ENCODE results near the gene SLC17A3.

Gene SLC17A3

DNA sequence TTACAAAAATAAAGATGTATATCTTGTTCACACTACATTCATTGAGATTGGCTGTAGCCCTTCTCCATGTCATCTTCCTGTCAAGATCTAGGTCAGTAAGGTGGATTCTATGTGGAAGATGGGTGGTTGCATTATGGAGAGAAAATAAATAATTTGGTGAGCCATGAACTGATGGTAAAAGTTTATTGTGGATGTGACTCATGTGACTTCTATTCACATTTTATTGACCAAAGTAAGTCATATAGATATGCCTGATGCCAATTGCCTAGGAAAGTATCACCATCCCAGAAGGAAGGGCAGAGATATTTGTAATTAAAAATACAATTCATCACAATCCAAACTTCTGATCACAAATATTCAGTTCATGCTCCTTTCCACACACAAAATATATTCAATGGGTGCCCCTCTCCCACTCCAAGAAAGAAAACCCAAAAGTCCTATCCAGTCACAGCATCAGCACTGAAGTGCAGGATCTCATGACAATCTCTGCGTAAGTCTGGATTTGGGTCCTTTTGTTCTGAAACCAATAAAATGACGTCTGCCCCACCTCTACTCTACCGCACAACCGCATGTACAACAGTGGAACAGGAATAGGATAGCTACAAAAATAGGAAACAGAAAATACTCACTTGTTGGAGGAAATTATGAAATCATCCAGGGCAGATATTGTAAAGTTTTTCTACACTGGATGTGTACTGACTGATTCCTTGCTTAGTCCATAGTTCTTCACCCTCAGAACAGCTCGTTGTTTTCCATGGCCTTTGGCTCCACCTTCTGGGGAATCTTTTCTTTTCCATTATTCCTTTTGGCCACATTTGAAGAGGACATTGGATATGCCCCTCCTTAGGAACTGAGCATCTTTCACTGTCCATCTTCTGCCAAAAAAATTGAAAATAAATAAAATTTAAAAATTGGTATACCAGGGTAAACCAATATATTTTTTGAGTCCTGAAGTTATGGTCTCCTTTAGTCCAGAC, 16.1 kb upstream of the SLC17A3 start:
- no peak for DNase-seq (ENCODE audit: low read depth, low spot score)

DNA sequence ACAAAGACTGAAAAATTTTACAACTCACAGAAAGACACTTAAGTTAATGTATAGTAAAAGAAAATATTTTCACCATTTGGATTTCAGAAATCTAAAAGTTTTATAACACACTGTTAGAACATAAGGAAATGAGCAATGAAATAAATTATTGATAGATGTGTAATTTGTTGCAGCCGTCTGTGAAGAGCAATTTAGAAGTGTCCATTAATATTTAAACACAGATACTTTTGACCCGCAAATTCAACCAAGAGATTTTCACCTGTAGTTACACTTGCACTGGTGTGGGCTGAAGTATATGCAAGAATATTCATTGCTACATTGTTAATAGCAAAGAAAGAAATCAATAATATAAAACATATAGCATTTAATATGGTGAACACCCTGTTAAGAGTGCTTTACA, 14.6 kb upstream of the SLC17A3 start:
- no peak for DNase-seq (ENCODE audit: low read depth, low spot score)

DNA sequence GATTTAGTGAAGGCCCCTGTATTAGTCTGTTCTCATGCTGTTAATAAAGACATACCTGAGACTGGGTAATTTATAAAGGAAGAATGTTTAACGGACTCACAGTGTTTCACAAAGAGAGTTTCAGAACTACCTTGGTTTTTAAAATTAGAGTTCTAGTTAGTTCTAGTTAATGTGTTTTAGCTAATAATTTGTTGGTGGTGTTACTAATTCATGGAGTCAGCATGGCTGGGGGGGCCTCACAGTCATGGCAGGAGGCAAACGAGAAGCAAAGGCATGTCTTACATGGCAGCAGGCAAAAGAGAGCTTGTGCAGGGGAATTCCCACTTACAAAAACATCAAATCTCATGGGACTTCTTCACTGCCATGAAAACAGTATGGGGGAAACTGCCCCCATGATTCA, 12.0 kb upstream of the SLC17A3 start:
- no peak for DNase-seq (ENCODE audit: low read depth, low spot score)

DNA sequence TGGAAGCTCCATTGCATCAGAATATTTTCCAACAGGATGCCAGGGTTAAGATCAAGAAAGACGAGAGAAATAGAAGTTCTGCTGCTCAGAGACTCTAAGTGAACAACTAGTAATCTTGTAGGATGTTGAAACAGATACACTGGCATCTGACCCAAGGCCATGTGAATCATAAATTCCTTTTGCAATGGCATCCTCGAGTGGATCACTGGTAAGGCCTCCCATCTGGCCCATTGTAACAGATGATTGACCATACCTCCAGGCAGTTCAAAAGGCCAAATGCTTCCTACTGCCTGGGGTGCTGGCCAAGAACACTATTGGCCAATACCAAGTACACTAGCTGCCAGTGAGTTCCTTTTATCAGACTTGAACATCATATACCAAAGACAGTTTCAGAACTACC, 9.9 kb upstream of the SLC17A3 start:
- no peak for DNase-seq (ENCODE audit: low read depth, low spot score)

DNA sequence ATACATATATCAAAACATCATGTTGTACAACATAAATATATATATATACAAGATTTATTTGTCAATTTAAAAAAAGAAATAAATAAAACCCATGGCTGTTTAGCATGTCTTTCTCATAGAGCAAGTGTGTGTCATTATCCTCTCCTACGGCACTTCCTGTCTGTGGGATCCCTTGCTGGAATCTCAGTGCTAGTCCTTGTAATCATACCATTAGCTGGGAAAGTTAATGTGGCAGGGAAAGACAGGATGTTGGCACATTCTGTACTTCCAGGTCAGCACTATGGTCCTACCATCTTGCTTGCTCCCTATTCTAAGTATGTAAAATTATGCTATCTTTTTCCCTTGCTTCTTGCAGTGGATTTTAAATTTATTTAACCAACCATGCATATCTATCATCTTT, 9.5 kb upstream of the SLC17A3 start:
- no peak for DNase-seq (ENCODE audit: low read depth, low spot score)

DNA sequence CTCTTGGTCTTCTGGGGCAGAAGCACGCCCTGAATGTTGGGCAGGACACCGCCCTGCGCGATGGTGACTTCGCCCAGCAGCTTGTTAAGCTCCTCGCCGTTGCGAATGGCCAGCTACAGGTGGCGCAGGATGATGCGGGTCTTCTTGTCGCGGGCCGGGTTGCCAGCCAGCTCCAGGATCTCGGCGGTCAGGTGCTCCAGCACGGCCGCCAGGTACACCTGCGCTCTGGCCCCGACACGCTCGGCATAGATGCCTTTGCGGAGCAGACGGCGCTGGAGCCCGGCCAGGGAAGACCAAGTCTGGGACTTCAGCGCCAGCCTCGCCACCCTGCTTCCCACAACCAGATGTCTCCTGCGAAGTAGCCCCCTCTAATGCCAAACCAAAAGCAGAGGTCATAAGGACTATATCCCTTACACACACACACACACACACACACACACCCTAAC, 8.0 kb upstream of the SLC17A3 start:
- DNase-seq (ENCODE audit: low read depth, low spot score), result no peak

DNA sequence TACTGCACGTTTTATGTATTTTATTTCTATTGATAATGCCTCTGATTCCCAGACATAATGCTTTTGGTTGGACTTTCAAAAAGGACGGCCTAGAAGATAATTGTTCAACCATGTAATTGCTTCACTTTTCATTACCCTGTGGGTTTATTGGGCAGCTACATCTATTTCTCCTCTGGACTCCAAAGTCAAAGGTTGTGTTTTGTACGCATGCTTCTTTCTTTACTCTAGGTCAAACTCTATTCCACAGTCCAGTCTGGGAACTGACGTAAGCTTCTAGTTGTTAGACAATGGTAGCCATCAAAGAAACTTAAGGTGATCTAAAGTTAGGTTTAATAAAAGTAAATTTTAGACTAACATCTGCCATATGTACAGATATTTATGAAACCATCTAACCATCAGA, 6.6 kb upstream of the SLC17A3 start:
- DNase-seq (ENCODE audit: low read depth, low spot score), result no peak

DNA sequence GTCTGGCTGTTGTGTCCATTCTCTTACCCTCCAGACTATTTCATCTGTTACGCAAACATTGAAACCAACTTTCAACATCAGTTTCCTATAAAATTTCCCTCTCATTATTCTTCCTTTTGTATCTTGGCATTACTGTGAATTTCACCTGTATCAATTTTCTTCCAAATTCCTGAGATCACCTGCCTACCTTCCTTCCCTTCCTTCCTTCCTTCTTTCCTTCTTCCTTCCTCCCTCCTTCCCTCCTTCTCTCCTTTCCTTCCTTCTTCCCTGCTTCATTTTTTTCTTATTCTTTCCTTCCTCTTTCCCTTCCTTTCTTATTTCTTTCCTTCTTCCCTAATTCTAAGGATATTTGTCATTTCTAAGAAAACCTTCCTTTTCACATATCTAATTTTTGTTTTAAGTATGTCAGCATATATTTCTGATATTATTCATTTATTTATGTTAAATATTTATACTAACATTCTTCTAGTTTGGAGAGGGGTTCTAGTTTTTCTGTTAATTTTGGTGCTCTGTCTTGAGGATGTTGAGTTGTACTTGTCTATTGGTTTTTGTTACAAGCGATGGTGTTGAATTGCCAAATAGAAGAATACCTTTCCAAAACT, 4.8 kb upstream of the SLC17A3 start:
- DNase-seq (ENCODE audit: low read depth, low spot score), result no peak

DNA sequence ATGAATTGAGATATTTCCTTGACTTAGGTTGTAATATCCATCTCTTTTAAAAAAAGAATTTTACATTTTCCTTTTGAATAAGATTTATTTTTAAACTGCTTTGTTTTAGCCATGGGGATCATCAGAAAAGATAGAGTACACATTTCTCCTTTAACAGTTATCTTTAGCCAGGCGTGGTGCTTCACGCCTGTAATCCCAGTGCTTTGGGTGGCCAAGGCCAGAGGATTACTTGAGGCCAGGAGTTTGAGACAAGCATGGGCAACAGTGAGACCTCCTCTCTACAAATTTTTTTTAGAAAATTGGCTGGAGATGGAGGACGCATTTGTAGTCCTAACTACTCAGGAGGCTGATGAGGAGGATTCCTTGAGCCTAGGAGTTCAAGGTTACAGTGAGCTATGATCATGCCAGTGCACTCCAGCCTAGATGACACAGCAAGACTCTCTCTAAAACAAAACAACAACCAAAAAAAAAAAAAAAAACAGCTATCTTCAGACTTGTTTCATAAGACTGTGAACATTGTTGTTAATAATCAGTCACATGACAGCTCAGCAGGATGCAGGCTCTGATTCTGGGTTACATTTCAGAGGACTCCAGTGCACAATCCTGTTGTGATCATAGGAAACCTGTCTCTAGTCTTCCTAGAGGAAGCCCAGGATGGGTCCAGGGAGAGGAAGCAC, 2.0 kb upstream of the SLC17A3 start:
- no peak for DNase-seq (ENCODE audit: low read depth, low spot score)

DNA sequence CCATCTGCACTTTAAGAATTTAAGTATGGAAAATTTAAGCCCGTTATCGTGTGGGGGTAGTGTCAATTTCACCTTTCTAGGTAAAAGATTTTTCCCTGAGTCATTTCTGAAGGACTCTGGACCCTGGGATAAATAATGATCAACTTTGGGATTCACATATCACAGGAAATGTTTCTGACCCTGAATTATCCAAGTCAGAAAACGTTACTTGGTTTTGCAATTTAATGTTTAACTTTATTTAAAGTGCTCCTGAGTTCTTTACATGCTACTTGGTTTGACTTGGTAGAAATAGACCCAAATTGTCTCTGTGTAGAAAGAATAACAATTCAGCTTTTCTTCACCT, 1.5 kb upstream of the SLC17A3 start:
- DNase-seq (ENCODE audit: low read depth, low spot score), result no peak

DNA sequence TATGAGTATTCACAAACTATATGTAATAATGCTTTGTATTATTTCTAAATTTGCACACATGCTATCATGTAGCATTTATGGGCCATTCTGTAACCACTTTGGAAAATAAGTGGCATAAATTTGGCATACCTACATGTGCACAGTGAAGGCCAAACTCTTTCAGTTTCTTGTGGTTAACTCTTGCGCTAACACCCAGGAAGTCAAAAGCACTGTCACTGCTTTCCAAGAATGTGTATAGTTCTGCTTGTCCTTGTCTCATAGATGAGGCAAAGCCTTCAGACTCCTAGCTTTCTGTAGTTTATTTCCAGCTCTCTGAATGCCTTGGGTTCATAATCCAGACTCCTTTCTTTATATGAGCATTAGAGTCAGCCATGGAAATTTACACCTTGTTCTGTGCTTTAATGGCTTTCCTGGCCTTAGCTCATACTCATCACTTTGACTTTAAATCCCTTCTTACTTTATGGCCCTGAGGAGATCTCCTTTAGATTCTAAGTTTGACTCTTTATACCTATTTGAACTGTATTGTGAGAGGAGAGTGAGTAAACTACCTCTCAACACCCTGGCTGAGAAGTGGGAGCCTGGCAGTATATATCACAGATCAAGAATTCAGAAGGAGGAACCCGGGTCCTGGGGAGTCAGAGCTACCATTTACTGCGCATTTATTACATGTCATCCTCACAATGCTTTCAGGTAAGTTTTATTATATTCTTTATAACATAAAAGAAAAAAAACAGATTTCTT, 949 bp upstream of the SLC17A3 start:
- no peak for DNase-seq (ENCODE audit: low read depth, low spot score)

DNA sequence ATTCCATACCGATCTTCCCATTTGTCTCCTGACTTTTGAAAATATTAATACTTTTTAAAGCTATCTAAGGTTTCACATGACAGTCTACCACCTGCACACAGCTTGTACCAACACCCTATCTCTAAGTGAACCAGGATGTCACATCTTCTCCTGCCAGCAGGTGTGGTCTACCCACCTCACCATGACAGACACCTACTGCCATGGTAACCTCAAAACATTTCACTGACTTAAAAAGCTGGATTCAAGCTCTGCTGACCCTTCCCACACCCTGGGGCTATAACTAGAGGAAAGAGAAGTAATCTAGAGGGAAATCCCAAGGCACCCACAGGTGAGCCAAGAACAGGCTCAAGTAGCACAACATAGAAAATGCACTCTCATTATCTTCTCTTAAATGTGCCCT, 1.2 kb downstream of the SLC17A3 start:
- no peak for DNase-seq (ENCODE audit: low read depth, low spot score)

DNA sequence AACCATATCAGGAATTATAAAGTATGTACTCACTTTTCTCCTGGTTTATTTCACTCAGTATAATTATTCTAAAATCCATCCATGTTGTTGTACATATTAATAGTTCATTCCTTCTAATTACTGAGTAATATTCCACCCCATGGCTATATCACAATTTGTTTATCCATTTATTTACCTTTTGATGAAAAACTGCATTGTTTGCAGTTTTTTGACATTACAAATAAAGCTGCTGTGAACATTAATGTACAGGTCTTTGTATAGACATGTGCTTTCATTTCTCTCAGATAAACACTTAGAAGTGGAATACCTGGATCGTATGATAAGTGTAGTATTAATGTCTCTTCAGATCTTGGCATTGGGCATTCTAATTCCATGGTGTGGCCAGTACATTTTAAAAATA, 4.2 kb downstream of the SLC17A3 start:
- DNase-seq (ENCODE audit: low read depth, low spot score), result no peak

DNA sequence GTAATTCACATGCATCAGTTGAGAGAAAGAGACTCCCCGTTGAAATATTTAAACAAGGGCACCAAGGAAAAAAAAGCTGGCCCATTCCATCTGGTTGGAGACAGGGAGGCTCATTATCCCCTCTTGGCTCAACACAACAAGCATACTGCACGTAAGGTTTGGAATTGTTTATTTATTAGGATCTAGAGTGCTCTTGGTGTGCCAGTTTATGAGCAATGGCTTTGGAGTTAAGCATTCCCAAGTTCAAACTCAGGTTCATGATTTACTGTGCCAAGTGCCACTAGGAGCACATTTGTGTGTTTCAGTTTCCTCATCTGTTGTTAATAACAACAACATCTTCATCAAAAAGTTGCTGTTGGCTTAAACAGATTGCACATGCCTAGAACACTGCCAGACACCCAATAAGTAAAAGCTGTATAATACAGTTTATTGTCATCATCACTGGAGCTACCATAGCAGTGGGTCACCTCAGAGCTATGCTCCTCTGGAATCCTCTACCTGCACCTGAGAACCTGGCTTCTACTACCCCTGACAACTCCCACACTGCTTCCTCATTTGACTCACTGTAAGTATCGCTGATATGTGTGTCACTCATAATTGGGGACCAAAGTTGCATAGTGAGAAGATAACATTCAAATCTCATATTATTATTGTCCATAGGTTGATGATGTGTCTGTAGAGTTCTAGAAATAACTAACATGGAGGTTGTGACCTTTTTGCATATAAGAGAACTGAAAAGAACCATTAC, 5.4 kb downstream of the SLC17A3 start:
- DNase-seq (ENCODE audit: low read depth, low spot score), result no peak

DNA sequence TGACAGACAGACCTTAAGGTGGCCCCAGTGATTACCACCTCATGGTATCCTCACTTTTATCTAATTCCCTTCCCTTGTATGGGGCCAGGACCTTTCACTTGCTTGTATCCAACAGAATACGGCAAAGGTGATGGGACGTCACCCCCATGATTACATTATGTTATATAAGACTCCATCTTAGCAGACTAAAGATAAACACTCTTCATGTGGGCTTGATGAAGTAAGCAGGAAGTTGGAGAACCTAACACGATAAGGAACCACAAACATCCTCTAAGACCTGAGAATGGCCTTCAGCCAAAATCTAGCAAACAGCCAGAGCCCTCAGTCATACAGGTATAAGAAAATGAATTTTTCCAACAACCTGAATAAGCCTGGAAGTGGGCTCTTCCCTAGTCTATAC, 8.0 kb downstream of the SLC17A3 start:
- no peak for DNase-seq (ENCODE audit: low read depth, low spot score)

DNA sequence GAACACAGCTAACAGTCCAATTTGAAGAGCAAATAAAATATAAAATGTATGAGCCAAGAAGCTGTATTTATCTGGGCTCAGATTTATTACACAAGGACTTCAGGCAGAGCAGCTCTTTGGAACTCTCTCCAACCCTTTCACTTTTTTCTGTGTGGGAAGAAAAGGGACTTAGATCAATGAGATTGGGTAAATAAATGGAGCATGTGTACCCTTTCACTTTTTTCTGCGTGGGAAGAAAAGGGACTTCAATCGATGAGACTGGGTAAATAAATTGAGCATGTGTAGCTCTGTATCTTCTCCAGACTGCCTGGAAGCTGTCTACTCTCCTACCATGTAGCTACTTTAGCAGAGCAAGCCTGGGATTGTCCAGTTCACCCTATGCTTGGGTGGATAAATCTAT, 10.7 kb downstream of the SLC17A3 start:
- no peak for DNase-seq (ENCODE audit: low read depth, low spot score)

DNA sequence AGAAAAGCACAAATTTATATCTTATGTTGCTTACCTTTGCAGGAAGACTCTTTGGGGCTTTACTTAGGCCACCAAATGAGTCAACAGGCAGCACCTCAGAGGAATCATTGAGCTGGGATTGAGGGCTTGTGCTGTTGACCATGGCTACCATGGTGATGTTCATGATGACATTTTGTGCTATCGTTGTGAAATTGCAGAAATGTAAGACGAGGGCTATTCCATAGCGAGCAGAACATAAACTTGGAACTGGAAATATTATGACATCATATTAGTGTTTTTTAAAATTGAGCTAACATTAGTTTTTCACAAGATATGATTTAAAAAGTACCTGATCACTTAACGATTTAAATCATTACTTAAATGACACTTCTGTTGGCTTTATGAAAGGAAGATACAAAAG, 11.8 kb downstream of the SLC17A3 start:
- DNase-seq (ENCODE audit: low read depth, low spot score), result no peak

DNA sequence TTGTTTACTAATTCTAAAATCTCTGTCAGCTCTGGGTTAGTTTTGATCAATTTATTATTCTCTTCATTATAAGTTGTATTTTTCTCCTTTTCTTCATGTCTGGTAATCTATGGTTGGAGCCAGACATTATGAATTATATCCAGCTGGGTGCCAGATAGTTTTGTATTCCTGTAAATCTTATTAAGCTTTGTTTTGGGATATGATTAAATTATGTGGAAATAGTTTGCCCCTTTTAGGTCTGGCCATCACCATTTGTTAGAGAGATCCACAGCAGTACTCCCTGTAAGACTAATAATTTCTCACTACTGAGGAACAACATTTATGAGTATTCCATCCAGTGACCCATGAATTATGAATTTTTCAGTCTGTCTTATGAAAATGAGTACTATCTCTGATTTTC, 21.3 kb downstream of the SLC17A3 start:
- no peak for DNase-seq (ENCODE audit: low read depth, low spot score)

DNA sequence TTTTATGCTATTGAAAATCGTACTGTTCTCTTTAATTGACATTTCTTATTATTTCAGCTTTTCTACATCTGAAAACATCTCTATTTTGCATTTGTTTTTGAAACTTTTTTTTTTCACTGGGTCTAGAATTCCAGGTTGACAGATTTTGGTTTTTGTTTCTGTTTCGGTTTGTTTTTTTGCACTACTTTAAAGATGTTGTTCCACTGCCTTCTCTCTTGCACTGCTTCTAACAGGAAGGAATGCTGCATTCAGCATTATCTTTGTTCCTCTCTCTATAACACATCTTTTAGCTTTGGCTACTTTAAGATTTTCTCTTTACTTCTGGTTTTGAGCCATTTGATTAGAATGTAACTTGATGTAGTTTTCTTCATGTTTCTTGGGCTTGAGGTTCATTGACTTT, 22.1 kb downstream of the SLC17A3 start:
- no peak for DNase-seq (ENCODE audit: low read depth, low spot score)

DNA sequence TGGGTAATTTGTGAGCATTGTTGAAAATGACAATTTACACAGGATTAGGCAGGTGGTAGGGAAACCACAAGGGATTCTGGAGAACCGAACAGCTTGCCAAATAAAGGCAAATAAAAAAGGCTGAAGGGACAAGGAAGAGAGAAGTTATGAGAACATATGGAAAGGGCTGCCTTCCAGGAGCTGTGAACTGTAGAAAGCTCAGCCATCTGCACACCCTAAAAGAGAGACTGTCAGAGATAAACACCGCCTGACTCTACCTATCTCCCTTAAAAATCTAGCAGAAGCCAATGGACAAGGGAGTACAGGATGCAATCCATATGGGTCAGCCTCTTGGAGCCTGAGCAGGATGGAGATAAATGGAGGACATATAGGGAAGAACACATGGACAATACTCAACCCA, 29.5 kb downstream of the SLC17A3 start:
- no peak for DNase-seq (ENCODE audit: low read depth, low spot score)

DNA sequence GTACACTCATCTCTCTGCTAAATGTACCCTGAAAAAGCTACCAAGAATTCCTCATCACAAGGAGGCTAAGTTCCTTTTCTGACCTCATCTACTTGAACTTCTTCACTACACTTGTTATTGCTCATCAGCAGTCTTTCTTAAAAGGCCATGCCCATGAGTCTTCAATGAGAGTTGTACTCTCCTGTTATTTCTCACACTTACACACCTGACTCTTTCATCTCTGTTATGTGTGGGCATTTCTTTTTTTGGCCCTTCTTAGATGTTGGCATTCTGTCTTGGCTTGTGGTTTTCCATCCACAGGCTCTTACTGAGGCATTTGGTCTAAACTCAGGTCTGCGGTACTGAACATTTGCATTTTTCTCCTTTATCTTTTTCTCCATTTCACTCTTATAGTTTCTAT, 31.5 kb downstream of the SLC17A3 start:
- DNase-seq (ENCODE audit: low read depth, low spot score), result no peak
